K562 (cell line): ENCODE results near the gene UBR4. TPM values are rescaled to one million over a fixed set of nuclear protein-coding genes. Genes with fewer than 3 reads are reported as not detected.
"Not testable (repeated sequence)": the region's sequence is repeated elsewhere in the genome, so short reads cannot be mapped to it uniquely, and the experiment has no call there.

ENCODE experiments used
- ATAC-seq: fragments of 200-7000 bp; cut with Tn5 transposase; 3 replicates; pipeline ENCODE4 v1.9.1; 2020; ENCODE audit warnings: moderate library complexity
- BruUV-seq: library from RNA; stranded (reverse); fragments of 400-500 nt; replicated peaks from 2 replicates; lab custom pipeline; 2021; lab: Mats Ljungman, UMichigan
- CTCF ChIA-PET: fragments of 300-600 bp; formaldehyde crosslinking; extraction: SDS; loops from one replicate; lab custom pipeline; 2021; ENCODE audit warnings: low intra/inter-chr PET ratio; lab: Yijun Ruan, JAX
- POLR2A ChIA-PET: fragments of 300-600, 350-650 bp; sonication (Branson Sonifier 250); formaldehyde crosslinking; extraction: SDS; loops from one replicate; lab custom pipeline; 2021; ENCODE audit warnings: antibody characterized with exemption, inconsistent platforms; lab: Yijun Ruan, JAX
- DNase-seq, 4 experiments: peaks; one replicate each; pipeline versions ENCODE4 v3.0.0 to v3.0.0-alpha.2; 2011 to 2018; ENCODE audit warnings: low spot score in 3 of 4, mixed read lengths in 3 of 4; ENCODE audit errors: extremely low read depth in 1 of 4
- FAIRE-seq: peaks from 2 replicates; lab custom pipeline; 2011; peaks lifted over from hg19 to GRCh38; lab: Jason Lieb, UNC
- H2AFZ ChIP-seq: 2 replicates; pipeline ENCODE4 v1.6.0; 2011; ENCODE audit warnings: low read depth, low read length, control low read depth, inconsistent platforms
- H3K27ac ChIP-seq: fragments of 200-600 bp; 3 replicates; pipeline ENCODE4 v1.8.0; 2011; ENCODE audit warnings: low read depth, mild to moderate bottlenecking, control low read depth, inconsistent platforms, low read length, moderate library complexity, mixed read lengths; ENCODE audit errors: extremely low read depth
- H3K27me3 ChIP-seq, 2 experiments: fragments of 300-600 bp in 1 of 2; 2 replicates in 1 of 2; 3 replicates in 1 of 2; pipeline versions ENCODE4 v1.6.0 to v1.8.0; 2011; ENCODE audit warnings: inconsistent platforms in 2 of 2, low read length in 2 of 2, mild to moderate bottlenecking in 1 of 2, mixed read lengths in 1 of 2, moderate library complexity in 1 of 2; ENCODE audit not compliant: control insufficient read depth in 2 of 2, insufficient read depth in 2 of 2
- H3K36me3 ChIP-seq: fragments of 300-600 bp; 3 replicates; pipeline ENCODE4 v1.8.0; 2011; ENCODE audit warnings: mild to moderate bottlenecking, low read length, inconsistent platforms; ENCODE audit not compliant: control insufficient read depth, insufficient read depth
- H3K4me1 ChIP-seq, 2 experiments: fragments of 200-600 bp in 1 of 2; replicated peaks in 1 of 2; 2 replicates in 1 of 2; 3 replicates in 1 of 2; pipeline versions ENCODE4 v1.5.1 to v1.8.0; 2011; ENCODE audit warnings: inconsistent platforms in 2 of 2, low read length in 2 of 2, mild to moderate bottlenecking in 1 of 2, mixed read lengths in 1 of 2, moderate library complexity in 1 of 2; ENCODE audit not compliant: control insufficient read depth in 2 of 2, insufficient read depth in 2 of 2
- H3K4me2 ChIP-seq: 2 replicates; pipeline ENCODE4 v1.6.1; 2011; ENCODE audit warnings: low read length, control low read depth, inconsistent platforms, mixed read lengths; ENCODE audit not compliant: insufficient read depth
- H3K4me3 ChIP-seq: fragments of 200-600 bp; sonication (generic), shearing (Covaris generic); 2 replicates; pipeline ENCODE4 v1.5.1; 2016; ENCODE audit warnings: control low read depth, inconsistent platforms
- H3K79me2 ChIP-seq: fragments of 200-600 bp; 3 replicates; pipeline ENCODE4 v1.8.0; 2011; ENCODE audit warnings: low read length, inconsistent platforms; ENCODE audit not compliant: control insufficient read depth, insufficient read depth
- H3K9ac ChIP-seq, 2 experiments: 2 replicates each; pipeline versions ENCODE4 v1.6.0 to v1.6.1; 2011; ENCODE audit warnings: low read depth in 2 of 2, low read length in 2 of 2, control low read depth in 1 of 2, inconsistent platforms in 1 of 2, mild to moderate bottlenecking in 1 of 2, mixed read lengths in 1 of 2; ENCODE audit not compliant: insufficient read depth in 1 of 2
- H3K9me1 ChIP-seq: one replicate; pipeline ENCODE4 v1.6.0; 2011; ENCODE audit warnings: inconsistent platforms, mild to moderate bottlenecking, low read length, moderate library complexity; ENCODE audit not compliant: control insufficient read depth, insufficient read depth
- H3K9me3 ChIP-seq: replicated peaks from 2 replicates; pipeline ENCODE4 v1.5.1; 2011; ENCODE audit warnings: low read depth, low read length, inconsistent platforms; ENCODE audit not compliant: control insufficient read depth, insufficient read depth
- H4K20me1 ChIP-seq: replicated peaks from 2 replicates; pipeline ENCODE4 v1.6.1; 2011; ENCODE audit warnings: low read length, inconsistent platforms, mixed read lengths; ENCODE audit not compliant: control insufficient read depth, insufficient read depth
- NR3C1 ChIP-seq: sonication (generic); formaldehyde crosslinking; IDR thresholded peaks from 2 replicates; pipeline ENCODE4 v1.8.1; 2022; ENCODE audit warnings: missing genetic modification reagents
- RBFOX2 ChIP-seq: fragments of 200-400 bp; formaldehyde crosslinking; IDR thresholded peaks from 2 replicates; pipeline ENCODE4 v1.6.1; 2017; ENCODE audit warnings: low read depth, mild to moderate bottlenecking, low read length, moderate library complexity
- SMARCC2 ChIP-seq: fragments of 450-650 bp; IDR thresholded peaks from 2 replicates; pipeline ENCODE4 v1.6.1; 2017; ENCODE audit warnings: antibody characterized with exemption, moderate library complexity, mild to moderate bottlenecking, low read depth
- ZFX ChIP-seq: sonication (generic); formaldehyde crosslinking; IDR thresholded peaks from 2 replicates; pipeline ENCODE4 v1.8.0; 2022; ENCODE audit warnings: mild to moderate bottlenecking, missing genetic modification reagents, moderate library complexity
- ZNF121 ChIP-seq: sonication (generic); formaldehyde crosslinking; conservative IDR thresholded peaks from 2 replicates; pipeline ENCODE4 v1.8.0; 2022; ENCODE audit warnings: missing genetic modification reagents
- ZNF23 ChIP-seq: fragments of 250-450 bp; sonication (Bioruptor Pico); IDR thresholded peaks from 2 replicates; pipeline ENCODE4 v1.4.0; 2020; ENCODE audit warnings: mild to moderate bottlenecking
- WGBS: fragments of 100-300 bp; shearing (Covaris generic); methylation state at CpG from one replicate; pipeline ENCODE4 v1.1.6; 2016; ENCODE audit warnings: low coverage, mixed read lengths; ENCODE audit not compliant: insufficient coverage; ENCODE audit errors: missing lambda C conversion rate; 5-methylcytosine and 5-hydroxymethylcytosine counted together
- in situ Hi-C: fragments of 300-500 bp; cut with MboI; formaldehyde crosslinking; loops from 4 replicates; pipeline ENCODE4 v1.15.0; 2018; ENCODE audit warnings: inconsistent platforms, mixed read lengths
- intact Hi-C: fragments of 100-400 bp; cut with micrococcal nuclease; formaldehyde crosslinking; loops from 2 replicates; pipeline ENCODE4 v1.14.2; 2022
- polyA plus RNA-seq, 8 experiments: library from polyadenylated mRNA; depleted of rRNA in 4 of 8; stranded (reverse) in 5 of 8; unstranded in 3 of 8; fragments of >200 nt; fragmentation: Nextera tagmentation in 2 of 8; fragmentation: Illumina TruSeq in 1 of 8; extraction: Ambion mirVana in 2 of 8; extraction: Trizol in 1 of 8; gene quantifications; 2 replicates each; pipeline versions ENCODE4 v1.2.1 to v1.2.3, GENCODE V29; 2011 to 2014; ENCODE audit warnings: inconsistent platforms in 1 of 8, missing spikeins in 1 of 8
- total RNA-seq, 7 experiments: library from RNA; depleted of rRNA in 6 of 7; stranded (reverse); fragments of >200 nt in 6 of 7; fragmentation: Illumina TruSeq in 2 of 7; extraction: Trizol in 2 of 7; gene quantifications; 2 replicates each; pipeline versions ENCODE4 v1.2.1 to v1.2.3, GENCODE V29; 2011 to 2021; ENCODE audit warnings: low replicate concordance in 1 of 7

UBR4 gene
- total and polyA plus RNA-seq, 9 of the 15 experiments (the other 6 are each of a cell fraction or from before 2014, with no cell fraction given) = 55.4 to 277 (median 123) TPM

DNA sequence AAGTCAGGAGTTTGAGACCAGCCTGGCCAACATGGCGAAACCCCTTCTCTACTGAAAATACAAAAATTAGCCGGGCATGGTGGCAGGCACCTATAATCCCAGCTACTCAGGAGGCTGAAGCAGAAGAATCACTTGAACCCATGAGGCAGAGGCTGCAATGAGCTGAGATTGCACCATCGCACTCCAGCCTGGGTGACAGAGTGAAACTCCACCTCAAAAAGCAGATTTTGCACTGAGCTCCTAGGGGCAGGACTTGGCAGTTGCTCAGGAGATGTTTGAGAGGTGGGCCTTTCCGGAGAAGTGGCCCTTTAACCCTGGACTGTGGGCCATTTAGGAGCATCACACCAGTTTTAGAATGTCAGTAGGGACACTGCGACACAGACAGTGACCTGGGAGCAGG, 46.2 kb upstream of the UBR4 start:
- H3K9ac ChIP-seq = peak overlapping the region in 1 of 2 experiments; percentile 32; a peak in 1 of 4 replicates
- POLR2A ChIA-PET = interaction anchor here (1.0 to 2.2 kb wide), 4 partner anchors 9 to 225 kb away, joined by 3 to 9 read pairs (median 4); no protein-coding TSS in a partner anchor
- ATAC-seq, H3K4me2 ChIP-seq, FAIRE-seq, H3K9me3 ChIP-seq, in situ Hi-C loops, BruUV-seq, H3K9me1 ChIP-seq, H3K4me3 ChIP-seq, CTCF ChIA-PET, H2AFZ ChIP-seq, intact Hi-C loops, H3K27ac ChIP-seq, DNase-seq, H4K20me1 ChIP-seq, H3K27me3 ChIP-seq: not testable (repeated sequence)
- peaks cover 84% of the 10 kb centered on the region for H3K36me3 ChIP-seq
- peaks cover 14 to 34% of the 10 kb centered on the region in 2 experiments; a peak in 4 of 5 replicates for H3K4me1 ChIP-seq
- H3K79me2 ChIP-seq = peaks cover 54% of the 10 kb centered on the region
- 0 out of 2 replicates have a peak, but pooled peaks have one; percentile 31 for TF ChIP-seq NR3C1
- 98% methylated on average over 5 of the region's 5 CpGs for WGBS

DNA sequence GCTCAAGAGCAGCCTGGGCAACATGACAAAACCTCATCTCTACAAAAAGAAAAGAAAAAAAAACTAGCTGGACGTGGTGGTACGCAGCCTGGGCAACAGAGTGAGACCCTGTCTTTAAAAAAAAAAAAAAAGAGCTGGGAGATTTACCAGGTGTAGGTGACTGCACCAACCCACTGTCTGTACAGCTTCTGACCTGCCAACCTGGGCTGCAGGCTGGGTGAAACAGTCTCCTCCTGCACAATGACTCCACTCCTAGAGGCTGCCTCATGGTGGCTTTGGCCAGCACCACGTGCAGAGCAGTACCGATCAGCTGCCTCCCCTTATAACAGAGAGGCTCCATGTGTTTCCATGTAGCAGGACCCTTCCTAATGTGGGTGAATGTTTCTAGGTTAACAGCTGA, 45.2 kb upstream of the UBR4 start:
- no peak overlapping the region for H3K4me3 ChIP-seq
- no peak overlapping the region for H3K9ac ChIP-seq
- 93% methylated on average over 4 of the region's 4 CpGs for WGBS
- peaks cover 64% of the 10 kb centered on the region for H3K79me2 ChIP-seq
- TF ChIP-seq ZNF23 = no peak
- TF ChIP-seq RBFOX2 = peak; percentile 14; the same call in 1 of the 2 replicates
- 0 out of 2 replicates have a peak, but pooled peaks have one; percentile 5 for TF ChIP-seq ZNF121 (CRISPR knock-in tag)
- TF ChIP-seq SMARCC2 = no peak
- no peak for TF ChIP-seq ZFX (CRISPR knock-in tag)
- H3K9me3 ChIP-seq = no peaks in the 10 kb centered on the region
- ATAC-seq = no peak
- no peak overlapping the region for H3K27ac ChIP-seq
- H3K9me1 ChIP-seq = peaks cover 3% of the 10 kb centered on the region
- H3K27me3 ChIP-seq = no peaks in the 10 kb centered on the region
- no peak overlapping the region for H3K4me2 ChIP-seq
- ChIA-PET CTCF (no interaction called here), POLR2A (interaction anchor here (0.6 to 1.6 kb wide), 7 partner anchors 9 to 226 kb away, joined by 3 to 6 read pairs (median 3); no protein-coding TSS in a partner anchor)
- no peak overlapping the region for H2AFZ ChIP-seq
- peaks cover 76% of the 10 kb centered on the region for H3K36me3 ChIP-seq
- BruUV-seq = no TSS peak
- intact Hi-C loops = no loop called here
- DNase-seq = no peak
- peaks cover 4% of the 10 kb centered on the region for H4K20me1 ChIP-seq
- H3K4me1 ChIP-seq = peaks cover 14 to 27% of the 10 kb centered on the region in 2 experiments; a peak in 4 of 5 replicates
- in situ Hi-C loops = no loop called here
- no peak for FAIRE-seq
